ENCODE results near the gene NRAS. TPM values are rescaled to one million over a fixed set of nuclear protein-coding genes. Genes with fewer than 3 reads are reported as not detected.
"Not testable (repeated sequence)": the region's sequence is repeated elsewhere in the genome, so short reads cannot be mapped to it uniquely, and the experiment has no call there.

The NRAS gene
- 77.9 and 96.6 TPM in 2 replicates for total RNA-seq

- DNase-seq, result peak; percentile 95
Observed at GRCh38 chr1:114716304-114717170, at the start of gene NRAS. NRAS (minus strand) TSS chr1:114716771; CDS start chr1:114716160, 611 bp downstream.

GRCh38 chr1:114764689-114765088, 48.1 kb upstream of the NRAS start:
- no peak for DNase-seq

GRCh38 chr1:114758256-114758832, 41.8 kb upstream of the NRAS start:
- peak; percentile 61 for DNase-seq

GRCh38 chr1:114757455-114758255, 41.1 kb upstream of the NRAS start, which contains the start of gene CSDE1:
CSDE1 (minus strand) TSS chr1:114757984; CDS start chr1:114739890, 18,094 bp downstream.
- peak; percentile 99 for DNase-seq

- DNase-seq, result peak; percentile 40
Observed at GRCh38 chr1:114756949-114757454, 40.4 kb upstream of the NRAS start.

GRCh38 chr1:114756009-114756892, 39.7 kb upstream of the NRAS start:
- no peak for DNase-seq

- no peak for DNase-seq
Observed at GRCh38 chr1:114755006-114755931, 38.7 kb upstream of the NRAS start.

- DNase-seq, result not testable (repeated sequence)
Observed at GRCh38 chr1:114753702-114754101, 37.1 kb upstream of the NRAS start.

- no peak for DNase-seq
Observed at GRCh38 chr1:114753143-114753542, 36.6 kb upstream of the NRAS start.

- no peak for DNase-seq
Observed at GRCh38 chr1:114750780-114751179, 34.2 kb upstream of the NRAS start.

GRCh38 chr1:114749835-114750234, 33.3 kb upstream of the NRAS start:
- DNase-seq, result no peak

- no peak for DNase-seq
Observed at GRCh38 chr1:114746450-114747121, 30.0 kb upstream of the NRAS start.

- DNase-seq, result peak; percentile 32
Observed at GRCh38 chr1:114745291-114745690, 28.7 kb upstream of the NRAS start.

GRCh38 chr1:114741963-114742746, 25.6 kb upstream of the NRAS start:
- no peak for DNase-seq

GRCh38 chr1:114740331-114740730, 23.8 kb upstream of the NRAS start:
- DNase-seq, result no peak

GRCh38 chr1:114737314-114737849, 20.8 kb upstream of the NRAS start:
- no peak for DNase-seq

- no peak for DNase-seq
Observed at GRCh38 chr1:114735479-114735878, 18.9 kb upstream of the NRAS start.

GRCh38 chr1:114729782-114730181, 13.2 kb upstream of the NRAS start:
- no peak for DNase-seq

- DNase-seq, result no peak
Observed at GRCh38 chr1:114728553-114728952, 12.0 kb upstream of the NRAS start.
